ENCODE measurements around the gene ZNF675.

DNA sequence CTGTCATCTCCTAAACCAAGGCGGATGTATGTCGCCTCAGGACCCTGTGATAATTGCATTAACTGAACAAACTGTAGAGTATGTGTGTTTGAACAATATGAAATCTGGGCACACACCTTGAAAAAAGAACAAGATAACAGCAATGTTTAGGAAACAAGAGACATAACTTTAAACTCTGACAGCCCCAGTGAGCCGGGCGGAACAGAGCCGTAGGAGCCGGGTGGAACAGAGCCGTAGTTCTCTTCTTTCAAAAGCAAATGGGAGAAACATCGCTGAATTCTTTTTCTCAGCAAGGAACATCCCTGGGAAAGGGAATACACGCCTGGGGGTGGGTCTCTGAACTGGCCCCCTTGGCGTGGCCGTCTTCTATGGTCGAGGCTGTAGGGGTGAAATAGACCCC is 31.8 kb upstream of the ZNF675 start:
- TF ChIP-seq, protein P1, sequence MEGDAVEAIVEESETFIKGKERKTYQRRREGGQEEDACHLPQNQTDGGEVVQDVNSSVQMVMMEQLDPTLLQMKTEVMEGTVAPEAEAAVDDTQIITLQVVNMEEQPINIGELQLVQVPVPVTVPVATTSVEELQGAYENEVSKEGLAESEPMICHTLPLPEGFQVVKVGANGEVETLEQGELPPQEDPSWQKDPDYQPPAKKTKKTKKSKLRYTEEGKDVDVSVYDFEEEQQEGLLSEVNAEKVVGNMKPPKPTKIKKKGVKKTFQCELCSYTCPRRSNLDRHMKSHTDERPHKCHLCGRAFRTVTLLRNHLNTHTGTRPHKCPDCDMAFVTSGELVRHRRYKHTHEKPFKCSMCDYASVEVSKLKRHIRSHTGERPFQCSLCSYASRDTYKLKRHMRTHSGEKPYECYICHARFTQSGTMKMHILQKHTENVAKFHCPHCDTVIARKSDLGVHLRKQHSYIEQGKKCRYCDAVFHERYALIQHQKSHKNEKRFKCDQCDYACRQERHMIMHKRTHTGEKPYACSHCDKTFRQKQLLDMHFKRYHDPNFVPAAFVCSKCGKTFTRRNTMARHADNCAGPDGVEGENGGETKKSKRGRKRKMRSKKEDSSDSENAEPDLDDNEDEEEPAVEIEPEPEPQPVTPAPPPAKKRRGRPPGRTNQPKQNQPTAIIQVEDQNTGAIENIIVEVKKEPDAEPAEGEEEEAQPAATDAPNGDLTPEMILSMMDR (IDR thresholded peaks at IDR 0.05) = no peak
- no peak for TF ChIP-seq POLR2A (IDR thresholded peaks at IDR 0.05)
